CD4-positive, alpha-beta T cell (primary cell): Measurements from ENCODE around the gene PIEZO1. TPM values are rescaled to one million over a fixed set of nuclear protein-coding genes. Genes with fewer than 3 reads are reported as not detected.

Source experiments
- ATAC-seq: fragments of 200-7000 bp; cut with Tn5 transposase; one replicate; pipeline ENCODE4 v1.10.0; 2022; ENCODE audit warnings: mild to moderate bottlenecking; ENCODE audit not compliant: poor library complexity
- CTCF ChIA-PET: fragments of 350-600 bp; sonication (Branson Sonifier 250); formaldehyde crosslinking; loops from one replicate; lab custom pipeline; 2021; ENCODE audit warnings: antibody characterized with exemption, inconsistent platforms; lab: Charles Lee
- POLR2A ChIA-PET: fragments of 350-600 bp; sonication (Branson Sonifier 250); formaldehyde crosslinking; loops from one replicate; lab custom pipeline; 2021; ENCODE audit warnings: antibody characterized with exemption, inconsistent platforms; lab: Charles Lee
- DNase-seq, 14 experiments: peaks; one replicate each; pipeline ENCODE4 v3.0.0-alpha.2; 2013 to 2020; ENCODE audit warnings: mixed read lengths in 2 of 14
- H3K27ac ChIP-seq, 2 donors: one replicate each; pipeline versions ENCODE4 v1.5.1 to v1.7.0; 2013; ENCODE audit warnings: low read length in 2 of 2, low read depth in 1 of 2, mild to moderate bottlenecking in 1 of 2
- H3K27me3 ChIP-seq, 2 experiments: 1 replicate in 1 of 2; 2 replicates in 1 of 2; pipeline versions ENCODE4 v1.6.1 to v1.7.0; 2013; ENCODE audit warnings: low read length in 2 of 2, control low read depth in 1 of 2, mild to moderate bottlenecking in 1 of 2, moderate library complexity in 1 of 2; ENCODE audit not compliant: insufficient read depth in 2 of 2, control insufficient read depth in 1 of 2
- H3K36me3 ChIP-seq: one replicate; pipeline ENCODE4 v1.6.1; 2013; ENCODE audit warnings: low read length, control low read depth; ENCODE audit not compliant: insufficient read depth
- H3K4me1 ChIP-seq: one replicate; pipeline ENCODE4 v1.6.1; 2013; ENCODE audit warnings: low read length, control low read depth; ENCODE audit not compliant: insufficient read depth
- H3K4me3 ChIP-seq: one replicate; pipeline ENCODE4 v1.5.1; 2013; ENCODE audit warnings: mild to moderate bottlenecking, low read length, moderate library complexity
- H3K9me3 ChIP-seq, 2 experiments: 1 replicate in 1 of 2; 2 replicates in 1 of 2; pipeline versions ENCODE4 v1.6.1 to v1.7.0; 2013; ENCODE audit warnings: low read length in 2 of 2, mild to moderate bottlenecking in 2 of 2, control low read depth in 1 of 2, moderate library complexity in 1 of 2; ENCODE audit not compliant: control insufficient read depth in 1 of 2, insufficient read depth in 1 of 2
- H3K27ac Mint-ChIP-seq: one replicate; pipeline ENCODE4 v1.8.0; 2020; ENCODE audit warnings: mixed read lengths
- H3K27me3 Mint-ChIP-seq: one replicate; pipeline ENCODE4 v1.8.0; 2021; ENCODE audit warnings: mixed read lengths
- H3K36me3 Mint-ChIP-seq: one replicate; pipeline ENCODE4 v1.8.0; 2021; ENCODE audit warnings: low read depth, mixed read lengths
- H3K4me1 Mint-ChIP-seq: one replicate; pipeline ENCODE4 v1.8.0; 2021; ENCODE audit warnings: low read depth, mixed read lengths
- H3K4me3 Mint-ChIP-seq: one replicate; pipeline ENCODE4 v1.8.0; 2020; ENCODE audit warnings: mild to moderate bottlenecking, mixed read lengths
- H3K9me3 Mint-ChIP-seq: one replicate; pipeline ENCODE4 v1.8.0; 2020; ENCODE audit warnings: mixed read lengths
- CTCF ChIP-seq: fragments of 200-600 bp; IDR thresholded peaks from one replicate; pipeline ENCODE4 v1.8.0; 2022; ENCODE audit warnings: antibody characterized with exemption, mild to moderate bottlenecking
- intact Hi-C, 2 experiments: fragments of 100-400 bp; cut with DNase I in 1 of 2; cut with micrococcal nuclease in 1 of 2; formaldehyde crosslinking; loops; one replicate each; pipeline versions ENCODE4 v1.15.1 to v1.9.0; 2023 to 2025; cut with DNase I, micrococcal nuclease
- total RNA-seq, 174 experiments: library from RNA in 2 of 174; stranded (reverse) in 2 of 174; gene quantifications; one replicate each; pipeline ENCODE4 v1.2.3 and lab custom pipeline; 2021 to 2026

The PIEZO1 gene
- total RNA-seq, 2 experiments from 2014 or later: 142 to 146 TPM

GRCh38 chr16:88761143-88761534 is 23.9 kb downstream of the PIEZO1 start:
- POLR2A ChIA-PET: no interaction called here
- no peak for TF ChIP-seq CTCF
- CTCF ChIA-PET: no interaction called here

DNA sequence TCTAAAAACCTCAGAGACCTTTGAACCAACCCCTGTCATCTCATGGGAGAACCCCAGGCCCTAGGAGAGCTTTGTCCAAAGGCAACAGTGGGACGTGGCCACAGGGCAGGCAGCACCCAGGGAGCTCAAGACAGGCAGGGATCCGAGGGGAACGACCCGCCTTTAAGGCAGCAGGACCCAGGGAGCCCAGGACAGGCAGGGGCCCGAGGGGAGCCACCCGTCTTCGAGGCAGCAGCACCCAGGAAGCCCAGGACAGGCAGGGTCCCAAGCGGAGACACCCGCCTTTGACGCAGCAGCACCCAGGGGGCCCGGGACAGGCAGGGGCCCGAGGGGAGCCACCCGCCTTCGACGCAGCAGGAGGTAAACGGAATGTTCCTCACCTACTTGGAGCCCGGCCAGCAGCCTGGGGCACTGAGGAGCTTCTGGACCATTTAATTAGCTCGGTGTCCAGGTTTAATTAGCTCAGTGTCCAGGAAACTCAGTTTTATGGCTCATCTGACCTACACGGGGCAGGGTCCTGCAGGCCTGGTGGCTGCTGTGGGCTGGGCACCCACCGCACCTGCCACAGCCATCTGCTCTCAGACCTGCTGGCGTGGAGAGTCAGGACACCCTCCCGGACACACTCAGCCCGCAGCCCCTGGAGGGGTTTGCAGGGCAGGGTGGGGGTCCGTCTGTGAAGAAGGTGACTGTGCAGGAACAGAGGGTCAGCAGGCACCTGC is 24.4 kb downstream of the PIEZO1 start:
- H3K27me3 Mint-ChIP-seq: no peaks in the 10 kb centered on the region
- ChIA-PET CTCF (no interaction called here), POLR2A (interaction anchor here (1.5 to 2.2 kb wide), 3 partner anchors 10 to 60 kb away, joined by 4 to 14 read pairs (median 7); no protein-coding TSS in a partner anchor)
- ATAC-seq (no peak), DNase-seq (no peak)
- no peaks in the 10 kb centered on the region for H3K27me3 ChIP-seq
- H3K4me1 Mint-ChIP-seq: peaks cover 13% of the 10 kb centered on the region
- H3K27ac Mint-ChIP-seq: no peak overlapping the region
- intact Hi-C loops: no loop called here
- H3K36me3 Mint-ChIP-seq: peaks cover 5% of the 10 kb centered on the region
- no peak overlapping the region for H3K4me3 Mint-ChIP-seq
- H3K9me3 Mint-ChIP-seq: no peaks in the 10 kb centered on the region
- H3K4me1 ChIP-seq: peaks cover 80% of the 10 kb centered on the region
- H3K27ac ChIP-seq: no peak overlapping the region
- TF ChIP-seq CTCF: no peak
- no peak overlapping the region for H3K4me3 ChIP-seq
- peaks cover 0 to 10% of the 10 kb centered on the region in 2 experiments for H3K9me3 ChIP-seq
- peaks cover 19% of the 10 kb centered on the region for H3K36me3 ChIP-seq

More at GRCh38 chr16:88761143-88761534, 23.9 kb downstream of the PIEZO1 start:
- Histone ChIP-seq H3K27me3 (no peaks in the 10 kb centered on the region), H3K4me1 (peaks cover 79% of the 10 kb centered on the region), H3K27ac (no peak overlapping the region), H3K4me3 (no peak overlapping the region), H3K9me3 (peaks cover 0 to 10% of the 10 kb centered on the region in 2 experiments), H3K36me3 (peaks cover 19% of the 10 kb centered on the region)
- peaks cover 13% of the 10 kb centered on the region for H3K4me1 Mint-ChIP-seq
- DNase-seq: no peak
- H3K4me3 Mint-ChIP-seq: no peak overlapping the region
- H3K27ac Mint-ChIP-seq: no peak overlapping the region
- intact Hi-C loops: no loop called here
- H3K9me3 Mint-ChIP-seq: no peaks in the 10 kb centered on the region
- H3K27me3 Mint-ChIP-seq: no peaks in the 10 kb centered on the region
- H3K36me3 Mint-ChIP-seq: peaks cover 5% of the 10 kb centered on the region
- no peak for ATAC-seq

- H3K4me1 Mint-ChIP-seq: peaks cover 13% of the 10 kb centered on the region
- ChIA-PET CTCF (interaction anchor here (1.5 to 1.6 kb wide), 2 partner anchors 13 to 98 kb away, joined by 3 to 4 read pairs; no protein-coding TSS in a partner anchor), POLR2A (interaction anchor here (1.5 to 2.2 kb wide), 3 partner anchors 11 to 60 kb away, joined by 4 to 14 read pairs (median 7); no protein-coding TSS in a partner anchor)
- no peak for DNase-seq
- no peak overlapping the region for H3K4me3 ChIP-seq
- no peak overlapping the region for H3K4me3 Mint-ChIP-seq
- no peaks in the 10 kb centered on the region for H3K27me3 ChIP-seq
- intact Hi-C loops: no loop called here
- TF ChIP-seq CTCF: no peak
- H3K9me3 Mint-ChIP-seq: no peaks in the 10 kb centered on the region
- H3K27ac Mint-ChIP-seq: no peak overlapping the region
- H3K36me3 Mint-ChIP-seq: peaks cover 5% of the 10 kb centered on the region
- peaks cover 0 to 10% of the 10 kb centered on the region in 2 experiments for H3K9me3 ChIP-seq
- H3K36me3 ChIP-seq: peaks cover 19% of the 10 kb centered on the region
- peak overlapping the region in 1 of 2 donors; percentile 21 for H3K27ac ChIP-seq
- no peaks in the 10 kb centered on the region for H3K27me3 Mint-ChIP-seq
- ATAC-seq: no peak
- H3K4me1 ChIP-seq: peaks cover 82% of the 10 kb centered on the region
These were observed 25.1 kb downstream of the PIEZO1 start for GRCh38 chr16:88759976-88760350.
